ENCODE results near the gene CORO1C.

Gene CORO1C

GRCh38 chr12:108608616-108609015 is 122.7 kb downstream of the CORO1C start:
- no peak for DNase-seq (ENCODE audit: low read depth in 2 of 2)
- TF ChIP-seq CTCF (IDR thresholded peaks at IDR 0.05; ENCODE audit: low read depth, low read length) = no peak
- no peak overlapping the region for H3K4me3 ChIP-seq (replicated peaks in 1 of 2; ENCODE audit: low read depth in 2 of 2, low read length in 2 of 2)

- H3K4me3 ChIP-seq (replicated peaks in 1 of 2; ENCODE audit: low read depth in 2 of 2, low read length in 2 of 2) = no peak overlapping the region
- TF ChIP-seq CTCF (IDR thresholded peaks at IDR 0.05; ENCODE audit: low read depth, low read length) = no peak
- no peak for DNase-seq (ENCODE audit: low read depth in 2 of 2)
These were observed 123.2 kb downstream of the CORO1C start for GRCh38 chr12:108607981-108608600.

- no peak overlapping the region for H3K4me3 ChIP-seq (replicated peaks in 1 of 2; ENCODE audit: low read depth in 2 of 2, low read length in 2 of 2)
- no peak for DNase-seq (ENCODE audit: low read depth in 2 of 2)
- no peak for TF ChIP-seq CTCF (IDR thresholded peaks at IDR 0.05; ENCODE audit: low read depth, low read length)
These were observed 124.8 kb downstream of the CORO1C start for GRCh38 chr12:108606492-108606891.

GRCh38 chr12:108605690-108606406 is 125.5 kb downstream of the CORO1C start:
- no peak overlapping the region for H3K4me3 ChIP-seq (replicated peaks in 1 of 2; ENCODE audit: low read depth in 2 of 2, low read length in 2 of 2)
- TF ChIP-seq CTCF (IDR thresholded peaks at IDR 0.05; ENCODE audit: low read depth, low read length) = no peak
- DNase-seq (ENCODE audit: low read depth in 2 of 2) = no peak

DNA sequence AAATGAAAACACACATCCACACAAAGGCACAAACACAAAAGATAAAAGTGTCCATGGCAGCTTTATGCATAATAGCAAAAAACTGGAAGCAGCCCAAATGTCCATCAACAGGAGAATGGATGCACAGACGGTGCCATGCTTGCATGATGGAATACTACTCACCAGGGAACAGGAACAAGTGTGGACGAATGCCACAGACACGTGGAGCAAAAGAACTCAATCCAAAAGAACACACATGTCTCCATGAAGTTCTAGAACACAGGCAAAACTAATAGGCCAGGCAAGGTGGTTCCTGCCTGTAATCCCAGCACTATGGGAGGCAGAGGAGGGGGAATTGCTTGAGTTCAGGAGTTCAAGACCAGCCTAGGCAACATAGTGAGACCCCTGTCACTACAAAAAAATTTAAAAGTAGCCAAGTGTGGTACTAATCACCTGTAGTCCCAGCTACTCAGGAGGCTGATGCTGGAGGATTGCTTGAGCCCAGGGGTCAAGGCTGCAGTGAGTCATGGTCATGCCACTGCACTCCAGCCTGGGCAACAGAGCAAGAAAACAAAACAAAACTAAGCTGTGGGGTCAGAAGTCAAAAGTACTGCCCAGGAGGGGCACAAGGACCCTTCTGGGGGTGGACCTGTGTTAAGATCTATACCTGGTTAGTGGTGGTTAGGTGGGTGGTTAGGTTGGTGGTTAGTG is 126.2 kb downstream of the CORO1C start:
- H3K4me3 ChIP-seq (replicated peaks in 1 of 2; ENCODE audit: low read depth in 2 of 2, low read length in 2 of 2) = no peak overlapping the region
- DNase-seq (ENCODE audit: low read depth in 2 of 2) = peak; percentile 32 to 47
- no peak for TF ChIP-seq CTCF (IDR thresholded peaks at IDR 0.05; ENCODE audit: low read depth, low read length)

GRCh38 chr12:108604208-108604941 is 126.9 kb downstream of the CORO1C start:
- no peak for DNase-seq (ENCODE audit: low read depth in 2 of 2)
- no peak for TF ChIP-seq CTCF (IDR thresholded peaks at IDR 0.05; ENCODE audit: low read depth, low read length)

More at GRCh38 chr12:108604208-108604941, 126.9 kb downstream of the CORO1C start:
- no peak overlapping the region for H3K4me3 ChIP-seq (replicated peaks in 1 of 2; ENCODE audit: low read depth in 2 of 2, low read length in 2 of 2)
